Neural progenitor cell (in vitro differentiated cells): ENCODE results near the gene DIS3L2. TPM values are rescaled to one million over a fixed set of nuclear protein-coding genes. Genes with fewer than 3 reads are reported as not detected.

Experiments used
- DNase-seq: peaks from one replicate; pipeline ENCODE4 v3.0.0-alpha.2; 2016; ENCODE audit warnings: low spot score
- H2AFZ ChIP-seq: fragments of 200-600 bp; sonication (generic); replicated peaks from 2 replicates; pipeline ENCODE4 v1.6.1; 2016; ENCODE audit warnings: antibody characterized with exemption
- H3F3A ChIP-seq: fragments of 200-600 bp; sonication (generic); 2 replicates; pipeline ENCODE4 v1.6.1; 2016; ENCODE audit warnings: antibody characterized with exemption, low read depth
- H3K27ac ChIP-seq: fragments of 200-600 bp; sonication (generic); 2 replicates; pipeline ENCODE4 v1.5.1; 2016; ENCODE audit warnings: mild to moderate bottlenecking
- H3K27me3 ChIP-seq: fragments of 200-600 bp; sonication (generic); 2 replicates; pipeline ENCODE4 v1.6.1; 2016; ENCODE audit warnings: mild to moderate bottlenecking, moderate library complexity
- H3K36me3 ChIP-seq: fragments of 200-600 bp; sonication (generic); 2 replicates; pipeline ENCODE4 v1.5.1; 2016
- H3K4me1 ChIP-seq: fragments of 200-600 bp; sonication (generic); 2 replicates; pipeline ENCODE4 v1.6.1; 2016; ENCODE audit warnings: mixed run types
- H3K4me2 ChIP-seq: fragments of 200-600 bp; sonication (generic); 2 replicates; pipeline ENCODE4 v1.6.1; 2016
- H3K4me3 ChIP-seq: fragments of 200-600 bp; sonication (generic); 2 replicates; pipeline ENCODE4 v1.5.1; 2016
- H3K79me2 ChIP-seq: fragments of 200-600 bp; sonication (generic); 2 replicates; pipeline ENCODE4 v1.6.1; 2016; ENCODE audit warnings: low read depth
- H3K9ac ChIP-seq: fragments of 200-600 bp; sonication (generic); 2 replicates; pipeline ENCODE4 v1.6.1; 2016
- H3K9me3 ChIP-seq: fragments of 200-600 bp; sonication (generic); 2 replicates; pipeline ENCODE4 v1.5.1; 2016; ENCODE audit warnings: low read depth
- H4K20me1 ChIP-seq: fragments of 200-600 bp; sonication (generic); 2 replicates; pipeline ENCODE4 v1.6.1; 2016; ENCODE audit warnings: low read depth
- H3K27ac Mint-ChIP-seq: 3 replicates; pipeline ENCODE4 v1.8.0; 2021; ENCODE audit warnings: mixed read lengths
- H3K27me3 Mint-ChIP-seq: 2 replicates; pipeline ENCODE4 v1.8.0; 2022; ENCODE audit warnings: low read depth, mild to moderate bottlenecking, inconsistent platforms, moderate library complexity, mixed read lengths; ENCODE audit not compliant: insufficient read depth
- H3K36me3 Mint-ChIP-seq: 3 replicates; pipeline ENCODE4 v1.8.0; 2021; ENCODE audit warnings: mixed read lengths
- H3K4me1 Mint-ChIP-seq: 3 replicates; pipeline ENCODE4 v1.8.0; 2021; ENCODE audit warnings: mixed read lengths
- H3K4me3 Mint-ChIP-seq: 3 replicates; pipeline ENCODE4 v1.8.0; 2021; ENCODE audit warnings: mild to moderate bottlenecking, moderate library complexity, mixed read lengths
- H3K9me3 Mint-ChIP-seq: 3 replicates; pipeline ENCODE4 v1.8.0; 2020; ENCODE audit warnings: mixed read lengths
- CTCF ChIP-seq: fragments of 200-600 bp; sonication (generic); IDR thresholded peaks from 2 replicates; pipeline ENCODE4 v1.5.1; 2017; ENCODE audit warnings: antibody characterized with exemption, mild to moderate bottlenecking
- EZH2 ChIP-seq: fragments of 200-600 bp; sonication (generic); IDR thresholded peaks from 2 replicates; pipeline ENCODE4 v1.6.1; 2017; ENCODE audit warnings: antibody characterized with exemption, mild to moderate bottlenecking, moderate library complexity
- EZH2phosphoT487 ChIP-seq: fragments of 200-600 bp; sonication (generic); IDR thresholded peaks from 2 replicates; pipeline ENCODE4 v1.6.1; 2017; ENCODE audit warnings: antibody characterized with exemption
- total RNA-seq: library from RNA; depleted of rRNA; stranded (reverse); fragments of >200 nt; gene quantifications from 2 replicates; pipeline ENCODE4 v1.2.3, GENCODE V29; 2015; ENCODE audit warnings: low replicate concordance

DIS3L2 gene
- total RNA-seq, 1 donor from 2014 or later = 23.2 TPM

DNA sequence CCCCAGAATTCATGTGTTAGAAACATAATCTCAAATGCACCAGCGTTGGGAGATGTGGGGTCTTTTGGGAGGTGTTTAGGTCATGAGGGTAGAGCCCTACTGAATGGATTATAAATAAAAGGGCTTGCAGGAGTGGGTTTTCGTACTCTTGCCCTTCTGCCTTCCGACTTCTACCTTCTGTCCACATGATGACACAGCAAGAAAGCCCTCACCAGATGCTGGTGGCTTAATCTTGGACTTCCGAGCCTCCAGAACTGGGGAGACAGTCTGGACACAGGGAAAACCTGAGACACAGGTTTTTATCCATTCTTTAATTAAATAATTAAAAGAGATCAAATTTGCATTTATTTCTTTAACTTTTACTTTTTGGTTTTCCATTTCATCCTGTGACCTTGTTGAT, 87.8 kb downstream of the DIS3L2 start:
- peaks cover 7% of the 10 kb centered on the region for H3K4me1 Mint-ChIP-seq
- no peaks in the 10 kb centered on the region for H3K9me3 Mint-ChIP-seq
- H3K27ac ChIP-seq = no peak overlapping the region
- H4K20me1 ChIP-seq = no peaks in the 10 kb centered on the region
- H3K36me3 Mint-ChIP-seq = peaks cover 10% of the 10 kb centered on the region
- no peaks in the 10 kb centered on the region for H3K9me3 ChIP-seq
- H3K36me3 ChIP-seq = no peaks in the 10 kb centered on the region
- no peak overlapping the region for H3K27ac Mint-ChIP-seq
- H3K4me1 ChIP-seq = no peaks in the 10 kb centered on the region
- H3K9ac ChIP-seq = no peak overlapping the region
- no peak overlapping the region for H2AFZ ChIP-seq
- peaks cover 4% of the 10 kb centered on the region for H3K27me3 Mint-ChIP-seq
- H3K79me2 ChIP-seq = no peaks in the 10 kb centered on the region
- H3K4me3 Mint-ChIP-seq = no peak overlapping the region
- TF ChIP-seq CTCF (no peak), EZH2phosphoT487 (no peak), EZH2 (no peak)
- H3F3A ChIP-seq = no peaks in the 10 kb centered on the region
- H3K4me2 ChIP-seq = no peak overlapping the region
- no peaks in the 10 kb centered on the region for H3K27me3 ChIP-seq
- no peak overlapping the region for H3K4me3 ChIP-seq
- DNase-seq = no peak

DNA sequence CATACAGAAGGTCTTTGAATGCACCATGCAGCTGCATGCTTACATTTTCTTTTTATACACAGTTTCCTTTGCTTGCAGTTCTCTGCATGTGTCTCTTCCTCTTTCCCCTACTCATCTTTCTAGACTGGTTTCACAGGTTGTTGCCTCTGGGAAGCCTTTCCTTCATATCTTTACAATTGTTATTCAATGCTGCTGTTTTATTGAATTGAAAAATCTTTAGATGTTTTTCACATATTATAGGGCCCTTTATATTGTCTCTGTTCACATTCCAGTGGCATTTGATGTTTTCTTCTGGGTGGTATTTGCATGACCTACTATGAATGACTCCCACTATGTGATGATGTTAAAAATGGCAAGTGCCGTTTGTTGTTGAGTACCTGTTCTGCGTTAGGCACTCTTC, 91.1 kb downstream of the DIS3L2 start:
- Mint-ChIP-seq H3K27ac (no peak overlapping the region), H3K36me3 (peaks cover 8% of the 10 kb centered on the region), H3K4me1 (peaks cover 7% of the 10 kb centered on the region), H3K9me3 (no peaks in the 10 kb centered on the region), H3K27me3 (no peaks in the 10 kb centered on the region), H3K4me3 (no peak overlapping the region)
- H3K9me3 ChIP-seq = no peaks in the 10 kb centered on the region
- no peak overlapping the region for H3K27ac ChIP-seq
- no peaks in the 10 kb centered on the region for H3K79me2 ChIP-seq
- H3K4me3 ChIP-seq = no peak overlapping the region
- no peaks in the 10 kb centered on the region for H3K27me3 ChIP-seq
- no peak overlapping the region for H3K4me2 ChIP-seq
- no peak for TF ChIP-seq EZH2phosphoT487
- no peaks in the 10 kb centered on the region for H3K36me3 ChIP-seq
- H3F3A ChIP-seq = no peaks in the 10 kb centered on the region
- H3K9ac ChIP-seq = no peak overlapping the region
- no peaks in the 10 kb centered on the region for H3K4me1 ChIP-seq
- DNase-seq = no peak
- H2AFZ ChIP-seq = no peak overlapping the region
- H4K20me1 ChIP-seq = no peaks in the 10 kb centered on the region

GRCh38 chr2:232053777-232054176, 92.3 kb downstream of the DIS3L2 start:
- H3K4me3 Mint-ChIP-seq = no peak overlapping the region
- H3F3A ChIP-seq = no peaks in the 10 kb centered on the region
- H3K9ac ChIP-seq = no peak overlapping the region
- TF ChIP-seq EZH2phosphoT487 (no peak), CTCF (no peak), EZH2 (no peak)
- H3K27ac Mint-ChIP-seq = no peak overlapping the region
- no peak overlapping the region for H3K4me2 ChIP-seq
- H3K4me1 Mint-ChIP-seq = peaks cover 7% of the 10 kb centered on the region
- H3K27me3 Mint-ChIP-seq = no peaks in the 10 kb centered on the region
- no peaks in the 10 kb centered on the region for H4K20me1 ChIP-seq
- no peak overlapping the region for H2AFZ ChIP-seq
- H3K79me2 ChIP-seq = no peaks in the 10 kb centered on the region
- H3K27me3 ChIP-seq = no peaks in the 10 kb centered on the region
- peaks cover 10% of the 10 kb centered on the region for H3K36me3 Mint-ChIP-seq
- no peak for DNase-seq
- H3K9me3 Mint-ChIP-seq = no peaks in the 10 kb centered on the region
- no peak overlapping the region for H3K27ac ChIP-seq
- no peak overlapping the region for H3K4me3 ChIP-seq
- no peaks in the 10 kb centered on the region for H3K9me3 ChIP-seq
- H3K36me3 ChIP-seq = no peaks in the 10 kb centered on the region
- H3K4me1 ChIP-seq = no peaks in the 10 kb centered on the region

- peaks cover 5% of the 10 kb centered on the region for H3K9me3 Mint-ChIP-seq
These were observed 96.8 kb downstream of the DIS3L2 start for GRCh38 chr2:232058063-232058877.

More at GRCh38 chr2:232058063-232058877, 96.8 kb downstream of the DIS3L2 start:
- H3K4me2 ChIP-seq = no peak overlapping the region
- H3K79me2 ChIP-seq = no peaks in the 10 kb centered on the region
- Mint-ChIP-seq H3K4me3 (no peak overlapping the region), H3K27me3 (no peaks in the 10 kb centered on the region), H3K27ac (no peak overlapping the region), H3K36me3 (peaks cover 7% of the 10 kb centered on the region), H3K4me1 (no peaks in the 10 kb centered on the region)
- no peak overlapping the region for H3K27ac ChIP-seq
- no peak overlapping the region for H2AFZ ChIP-seq
- no peaks in the 10 kb centered on the region for H4K20me1 ChIP-seq
- H3K4me1 ChIP-seq = no peaks in the 10 kb centered on the region
- no peak overlapping the region for H3K9ac ChIP-seq
- no peaks in the 10 kb centered on the region for H3K36me3 ChIP-seq
- TF ChIP-seq EZH2phosphoT487 (no peak), EZH2 (no peak), CTCF (no peak)
- DNase-seq = no peak
- no peaks in the 10 kb centered on the region for H3K27me3 ChIP-seq
- no peaks in the 10 kb centered on the region for H3F3A ChIP-seq
- no peaks in the 10 kb centered on the region for H3K9me3 ChIP-seq
- H3K4me3 ChIP-seq = no peak overlapping the region
